Gastrocnemius medialis (tissue), 4 donors: ENCODE measurements around the gene PANK3.

Experiments
- CTCF ChIP-seq, 5 experiments: fragments of 450-650 bp in 3 of 5; fragments of 200-600 bp in 2 of 5; sonication (generic) in 2 of 5; IDR thresholded peaks in 4 of 5; conservative IDR thresholded peaks in 1 of 5; 1 replicate in 4 of 5; 2 replicates in 1 of 5; pipeline ENCODE4 v1.5.1; 2016 to 2019; ENCODE audit warnings: antibody characterized with exemption in 5 of 5, mild to moderate bottlenecking in 3 of 5, moderate library complexity in 3 of 5
- POLR2A ChIP-seq, 2 donors: fragments of 450-650 bp; IDR thresholded peaks; one replicate each; pipeline ENCODE4 v1.6.1; 2017; ENCODE audit warnings: antibody characterized with exemption in 2 of 2, mild to moderate bottlenecking in 2 of 2, moderate library complexity in 2 of 2

GRCh38 chr5:168590666-168591065, 11.5 kb upstream of the PANK3 start:
- TF ChIP-seq CTCF (IDR thresholded peaks at IDR 0.05 in 4 of 5, conservative IDR thresholded peaks at IDR 0.05 in 1 of 5), result no peak
- no peak for TF ChIP-seq POLR2A (IDR thresholded peaks at IDR 0.05)
